ENCODE measurements around the gene MAGEA1.

DNA sequence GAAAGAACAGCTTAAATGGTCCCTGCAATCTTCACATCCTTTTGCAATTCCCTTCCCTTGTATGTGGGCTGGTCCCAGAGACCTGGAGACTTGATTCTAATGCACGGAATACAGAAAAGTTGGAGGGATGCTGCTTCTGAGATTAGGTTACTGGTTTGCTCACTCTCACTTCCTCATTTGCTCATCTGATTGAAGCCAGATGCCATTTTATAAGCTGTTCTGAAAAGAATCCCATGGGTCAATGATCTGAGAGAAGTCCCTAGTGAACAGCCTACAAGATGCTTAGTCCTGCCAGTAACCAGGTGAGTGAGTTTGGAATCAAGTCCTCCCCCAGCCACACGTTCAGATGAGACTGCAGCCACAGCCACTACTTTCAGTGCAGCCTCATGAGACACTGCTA is 35.9 kb downstream of the MAGEA1 start:
- no peak for TF ChIP-seq EZH2 (IDR thresholded peaks at IDR 0.05; ENCODE audit: insufficient read depth, poor library complexity, severe bottlenecking)
- TF ChIP-seq EZH2phosphoT487 (IDR thresholded peaks at IDR 0.05; ENCODE audit: insufficient read depth, low read depth): no peak

Data from GM23248 (cell line).